HG02973 (cell line): Measurements from ENCODE around the gene GAB4.
"Not testable (repeated sequence)": the region's sequence is repeated elsewhere in the genome, so short reads cannot be mapped to it uniquely, and the experiment has no call there.

Experiments used
- ATAC-seq: cut with Tn5 transposase; IDR thresholded peaks from one replicate; pipeline ENCODE4 v1.9.1; 2021; ENCODE audit warnings: moderate library complexity; ENCODE audit not compliant: unreplicated experiment

Gene GAB4

DNA sequence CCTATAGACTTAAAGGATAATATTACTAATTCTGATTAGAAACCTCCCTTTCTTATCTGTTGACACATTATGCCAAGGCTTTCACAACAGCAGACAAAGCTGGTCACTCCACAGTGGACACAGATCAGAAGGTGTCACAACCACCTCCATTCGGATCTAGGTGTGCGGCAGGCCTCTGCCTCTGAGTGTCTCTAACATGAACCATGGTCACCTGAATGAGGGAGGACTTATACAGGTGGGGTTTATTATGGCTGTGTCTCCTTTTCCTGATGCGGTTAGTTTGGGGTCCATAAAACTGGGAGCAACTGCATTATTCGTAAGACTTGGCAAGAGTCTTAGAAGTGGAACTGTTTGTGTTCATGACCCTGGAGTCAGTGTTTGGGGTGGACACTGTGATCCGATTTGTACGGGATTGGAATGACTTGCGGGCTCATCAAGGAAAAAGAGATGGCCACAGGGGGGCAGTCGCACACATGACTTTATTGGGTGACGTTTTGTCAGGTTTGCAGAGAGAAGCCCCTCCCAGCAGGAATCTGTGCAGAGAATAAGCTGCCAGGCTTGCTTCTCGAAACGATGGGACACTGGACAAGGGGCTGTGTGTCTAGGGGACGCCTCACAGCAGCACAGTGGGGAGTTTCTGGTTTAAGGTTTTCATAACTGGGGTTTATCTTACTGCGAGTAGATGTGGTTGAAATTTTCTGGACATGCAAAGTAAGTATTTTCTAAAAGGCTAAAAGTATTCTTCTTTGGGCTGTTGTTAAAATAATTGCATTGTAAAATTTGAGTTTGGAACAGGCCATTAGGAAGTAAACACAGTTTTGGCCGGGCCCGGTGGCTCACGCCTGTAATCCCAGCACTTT lies 90.6 kb downstream of the GAB4 start:
- peak; percentile 48 for ATAC-seq

DNA sequence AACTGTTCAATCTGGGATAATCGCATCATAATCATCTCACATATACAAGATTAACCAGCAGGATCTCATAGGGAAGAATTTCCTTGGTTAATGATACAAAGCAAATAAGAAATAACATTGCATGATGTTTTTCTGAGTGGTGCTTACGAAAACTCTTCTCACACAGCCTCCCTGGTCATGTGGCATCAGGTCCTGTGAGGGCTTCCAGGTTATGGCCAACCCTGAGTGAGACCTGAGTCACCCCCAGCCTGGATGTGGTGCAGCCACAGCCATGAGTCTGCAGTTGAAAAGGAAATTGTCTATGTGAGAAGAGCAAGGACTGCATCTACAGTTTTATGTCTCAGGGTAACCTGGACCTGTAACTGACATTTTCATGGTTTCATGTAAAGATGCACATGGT lies 92.3 kb downstream of the GAB4 start:
- ATAC-seq = no peak

DNA sequence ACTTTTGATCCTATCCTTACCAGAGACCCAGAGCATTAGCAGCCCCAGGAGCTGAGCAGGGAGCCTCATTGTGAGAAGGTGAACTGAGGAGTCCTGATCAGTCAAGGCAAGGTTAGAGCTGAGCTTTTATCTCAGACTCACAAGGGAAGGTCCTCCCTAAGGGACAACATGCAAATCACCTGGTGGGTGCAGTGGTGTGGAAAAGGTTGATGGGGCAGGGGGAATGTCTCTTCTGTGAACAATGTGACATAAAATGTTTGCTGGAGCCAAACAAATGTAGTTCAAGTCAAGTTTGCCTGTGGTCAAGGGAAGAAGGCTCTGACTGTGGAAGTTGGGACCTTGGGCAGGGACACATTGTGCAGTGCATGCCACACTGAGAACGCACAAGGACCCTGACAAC lies 93.1 kb downstream of the GAB4 start:
- ATAC-seq = not testable (repeated sequence)

DNA sequence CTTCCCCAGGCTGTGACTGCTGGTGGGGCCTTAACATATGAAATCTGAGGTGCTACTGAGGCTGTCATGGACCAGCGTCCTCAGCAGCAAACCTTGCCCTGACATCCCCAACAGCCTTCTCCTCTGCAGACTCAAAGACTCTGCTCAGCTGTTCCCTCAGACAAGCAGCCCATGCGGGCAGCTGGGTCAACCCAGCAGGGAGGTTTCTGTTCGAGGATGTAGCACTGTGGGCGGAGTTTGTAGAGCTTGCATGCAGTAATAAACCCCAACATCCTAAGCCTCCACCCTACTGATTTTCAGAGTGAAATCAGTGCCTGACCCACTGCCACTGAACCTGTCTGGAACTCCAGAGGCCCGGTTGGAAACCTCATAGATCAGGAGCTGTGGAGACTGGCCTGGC lies 94.0 kb downstream of the GAB4 start:
- ATAC-seq = no peak

DNA sequence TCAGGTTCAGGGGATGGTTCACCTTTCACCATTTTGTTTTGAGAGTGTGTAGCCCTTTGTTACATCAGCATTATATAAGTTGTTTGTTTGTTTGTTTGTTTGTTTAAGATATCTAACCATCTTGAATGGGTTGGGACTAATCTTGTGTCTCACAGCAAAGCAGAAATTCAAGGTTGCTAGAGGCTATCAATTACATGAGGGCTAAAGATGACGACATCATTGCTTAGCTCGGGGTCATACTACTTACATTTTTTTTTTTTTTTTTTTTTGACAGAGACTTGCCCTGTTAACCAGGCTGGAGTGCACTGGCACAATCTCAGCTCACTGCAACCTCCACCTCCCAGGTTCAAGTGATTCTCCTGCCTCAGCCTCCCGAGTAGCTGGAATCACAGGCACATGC lies 95.7 kb downstream of the GAB4 start:
- no peak for ATAC-seq
